Common myeloid progenitor, CD34-positive (primary cell): Measurements from ENCODE around the gene NFKB2.

ENCODE experiments used
- CTCF ChIA-PET: fragments of 350-600 bp; sonication (Branson Sonifier 250); formaldehyde crosslinking; loops from one replicate; lab custom pipeline; 2021; ENCODE audit warnings: antibody characterized with exemption; lab: Charles Lee
- POLR2A ChIA-PET: fragments of 350-600 bp; sonication (Branson Sonifier 250); formaldehyde crosslinking; loops from one replicate; lab custom pipeline; 2021; ENCODE audit warnings: antibody characterized with exemption; lab: Charles Lee
- DNase-seq, 3 donors: peaks; one replicate each; pipeline versions ENCODE4 v3.0.0 to v3.0.0-alpha.2; 2013
- H3K27ac ChIP-seq, 2 experiments: 1 replicate in 1 of 2; 2 replicates in 1 of 2; pipeline ENCODE4 v1.7.0; 2013; ENCODE audit warnings: inconsistent platforms in 2 of 2, low read length in 2 of 2, mild to moderate bottlenecking in 2 of 2, low read depth in 1 of 2, moderate library complexity in 1 of 2; ENCODE audit not compliant: severe bottlenecking in 2 of 2, insufficient read depth in 1 of 2, poor library complexity in 1 of 2
- H3K27me3 ChIP-seq, 5 experiments: replicated peaks in 2 of 5; 1 replicate in 3 of 5; 2 replicates in 2 of 5; pipeline versions ENCODE4 v1.6.1 to v1.7.0; 2013; ENCODE audit warnings: low read length in 4 of 5, mild to moderate bottlenecking in 2 of 5, moderate library complexity in 2 of 5, inconsistent platforms in 1 of 5; ENCODE audit not compliant: insufficient read depth in 5 of 5, control insufficient read depth in 4 of 5
- H3K36me3 ChIP-seq, 4 experiments: 1 replicate in 2 of 4; 2 replicates in 2 of 4; pipeline versions ENCODE4 v1.6.1 to v1.7.0; 2013; ENCODE audit warnings: low read length in 3 of 4, control low read depth in 1 of 4, mild to moderate bottlenecking in 1 of 4; ENCODE audit not compliant: control insufficient read depth in 4 of 4, insufficient read depth in 4 of 4
- H3K4me1 ChIP-seq, 4 experiments: 1 replicate in 3 of 4; 2 replicates in 1 of 4; pipeline versions ENCODE4 v1.6.1 to v1.7.1; 2013; ENCODE audit warnings: low read length in 3 of 4, mild to moderate bottlenecking in 3 of 4, control low read depth in 1 of 4, inconsistent platforms in 1 of 4, moderate library complexity in 1 of 4; ENCODE audit not compliant: control insufficient read depth in 4 of 4, insufficient read depth in 4 of 4; ENCODE audit errors: control extremely low read depth in 1 of 4
- H3K4me3 ChIP-seq, 7 experiments: 1 replicate in 4 of 7; 2 replicates in 3 of 7; pipeline versions ENCODE4 v1.5.1 to v1.7.0; 2013; ENCODE audit warnings: mild to moderate bottlenecking in 7 of 7, low read length in 6 of 7, moderate library complexity in 6 of 7, inconsistent platforms in 2 of 7, low read depth in 2 of 7, control low read depth in 1 of 7; ENCODE audit not compliant: insufficient read depth in 4 of 7, control insufficient read depth in 1 of 7; ENCODE audit errors: extremely low read depth in 1 of 7
- H3K9me3 ChIP-seq, 5 experiments: 1 replicate in 4 of 5; 2 replicates in 1 of 5; pipeline versions ENCODE4 v1.6.1 to v1.7.1; 2013; ENCODE audit warnings: low read length in 4 of 5, mild to moderate bottlenecking in 2 of 5, inconsistent platforms in 1 of 5, low read depth in 1 of 5, moderate library complexity in 1 of 5; ENCODE audit not compliant: control insufficient read depth in 4 of 5, insufficient read depth in 2 of 5; ENCODE audit errors: control extremely low read depth in 1 of 5
- WGBS: methylation state at CpG from one replicate; pipeline ENCODE4 v1.1.5; 2013; ENCODE audit not compliant: insufficient coverage; 5-methylcytosine and 5-hydroxymethylcytosine counted together

NFKB2 gene

GRCh38 chr10:102398172-102399020 is 2.9 kb downstream of the NFKB2 start:
- Histone ChIP-seq H3K4me1 (peaks cover 0 to 38% (median 36%) of the 10 kb centered on the region in 4 experiments), H3K36me3 (peaks cover 0 to 34% (median 19%) of the 10 kb centered on the region in 4 experiments)

GRCh38 chr10:102399217-102400021 is 3.9 kb downstream of the NFKB2 start:
- 5% methylated on average over 68 of the region's 72 CpGs for WGBS
- H3K27me3 ChIP-seq = no peaks in the 10 kb centered on the region
- DNase-seq = peak; percentile 88 to 92 (median 92)
- peaks cover 0 to 34% (median 19%) of the 10 kb centered on the region in 4 experiments for H3K36me3 ChIP-seq
- H3K9me3 ChIP-seq = no peaks in the 10 kb centered on the region
- H3K4me3 ChIP-seq = peak overlapping the region; percentile 32 to 75 (median 44)
- POLR2A ChIA-PET = interaction anchor here (0.8 to 2.2 kb wide), 3 partner anchors 11 to 79 kb away, joined by 3 to 8 read pairs (median 4); no protein-coding TSS in a partner anchor
- H3K27ac ChIP-seq = no peak overlapping the region
- CTCF ChIA-PET = interaction anchor here (0.6 to 6.7 kb wide), 27 partner anchors 8 to 185 kb away, joined by 3 to 45 read pairs (median 4); partner anchors contain the start of genes CUEDC2, FBXL15 and GBF1
- peaks cover 0 to 33% (median 29%) of the 10 kb centered on the region in 4 experiments for H3K4me1 ChIP-seq

More at GRCh38 chr10:102398172-102399020, 2.9 kb downstream of the NFKB2 start:
- Histone ChIP-seq H3K4me3 (no peak overlapping the region), H3K9me3 (no peaks in the 10 kb centered on the region), H3K27me3 (no peaks in the 10 kb centered on the region), H3K27ac (no peak overlapping the region)
- POLR2A ChIA-PET = interaction anchor here (0.6 to 2.2 kb wide), 3 partner anchors 12 to 285 kb away, joined by 4 to 8 read pairs (median 6); partner anchors contain the start of gene FBXL15
- CTCF ChIA-PET = interaction anchor here (0.6 to 6.7 kb wide), 24 partner anchors 8 to 229 kb away, joined by 3 to 45 read pairs (median 4); partner anchors contain the start of genes FBXL15 and GBF1
- WGBS = 94% methylated on average over 13 of the region's 21 CpGs
- DNase-seq = no peak

- 93% methylated on average over 10 of the region's 17 CpGs for WGBS
- CTCF ChIA-PET = interaction anchor here (0.7 to 6.7 kb wide), 22 partner anchors 8 to 182 kb away, joined by 3 to 45 read pairs (median 6); partner anchors contain the start of genes CUEDC2 and FBXL15
- peak in 1 of 3 donors; percentile 6 for DNase-seq
- H3K27me3 ChIP-seq = no peaks in the 10 kb centered on the region
- peaks cover 0 to 26% (median 22%) of the 10 kb centered on the region in 4 experiments for H3K4me1 ChIP-seq
- H3K4me3 ChIP-seq = no peak overlapping the region
- H3K9me3 ChIP-seq = no peaks in the 10 kb centered on the region
- peaks cover 0 to 34% (median 19%) of the 10 kb centered on the region in 4 experiments for H3K36me3 ChIP-seq
- no peak overlapping the region for H3K27ac ChIP-seq
- POLR2A ChIA-PET = interaction anchor here (0.8 to 1.3 kb wide), 2 partner anchors 22 to 79 kb away, joined by 3 to 4 read pairs; no protein-coding TSS in a partner anchor
Observed at GRCh38 chr10:102400076-102400475, 4.6 kb downstream of the NFKB2 start.

GRCh38 chr10:102400598-102401341 is 5.3 kb downstream of the NFKB2 start:
- Histone ChIP-seq H3K4me3 (no peak overlapping the region), H3K4me1 (peaks cover 0 to 26% (median 18%) of the 10 kb centered on the region in 4 experiments), H3K9me3 (no peaks in the 10 kb centered on the region), H3K27me3 (no peaks in the 10 kb centered on the region), H3K36me3 (peaks cover 0 to 34% (median 19%) of the 10 kb centered on the region in 4 experiments), H3K27ac (no peak overlapping the region)
- 96% methylated on average over 17 of the region's 22 CpGs for WGBS
- POLR2A ChIA-PET = interaction anchor here (1.3 to 1.8 kb wide), 2 partner anchors 13 to 21 kb away, joined by 4 read pairs; no protein-coding TSS in a partner anchor
- CTCF ChIA-PET = interaction anchor here (1.0 to 6.7 kb wide), 17 partner anchors 7 to 174 kb away, joined by 3 to 45 read pairs (median 6); partner anchors contain the start of genes CUEDC2 and FBXL15
- peak in 1 of 3 donors; percentile 8 for DNase-seq

GRCh38 chr10:102401342-102401654 is 5.8 kb downstream of the NFKB2 start:
- WGBS = 93% methylated on average over 8 of the region's 8 CpGs
- H3K9me3 ChIP-seq = no peaks in the 10 kb centered on the region
- H3K4me3 ChIP-seq = no peak overlapping the region
- H3K36me3 ChIP-seq = peaks cover 0 to 34% (median 19%) of the 10 kb centered on the region in 4 experiments
- ChIA-PET CTCF (interaction anchor here (1.0 to 6.7 kb wide), 9 partner anchors 8 to 182 kb away, joined by 3 to 45 read pairs (median 7); partner anchors contain the start of gene FBXL15), POLR2A (interaction anchor here (1.8 kb wide), 1 partner anchor 13 kb away, joined by 4 read pairs; no protein-coding TSS in a partner anchor)
- peaks cover 0 to 21% (median 13%) of the 10 kb centered on the region in 4 experiments for H3K4me1 ChIP-seq
- no peak overlapping the region for H3K27ac ChIP-seq
- no peak for DNase-seq
- H3K27me3 ChIP-seq = no peaks in the 10 kb centered on the region
